Measurements from ENCODE around the gene FBXL16. TPM values are rescaled to one million over a fixed set of nuclear protein-coding genes. Genes with fewer than 3 reads are reported as not detected.
A peak's percentile ranks its signal among the peaks of the same experiment; 100 is the strongest.
"Not testable (repeated sequence)": the region's sequence is repeated elsewhere in the genome, so short reads cannot be mapped to it uniquely, and the experiment has no call there.

FBXL16 gene
- total RNA-seq (2022) (1.3 and 4.6 TPM in 2 replicates), Bru-seq, nascent RNA (percentile 14 among the genes with signal in this experiment), BruChase-seq, experiment 1, labeled RNA remaining after a 6-hour chase (percentile 27 among the genes with signal in this experiment), BruChase-seq, experiment 2, labeled RNA remaining after a 2-hour chase (percentile 18 among the genes with signal in this experiment)
- long read RNA-seq, partial matches to known transcripts, result 0 of 8 reads
- long read RNA-seq, other reads (novel, unspliced or antisense), result 6 of 8 reads

- Mint-ChIP-seq H3K4me3 (ENCODE audit: low read depth, unreplicated experiment) (no peak within 1 kb of the TSS), H3K4me1 (ENCODE audit: low read depth, unreplicated experiment) (peaks cover 6% of the 10 kb centered on the region), H3K9me3 (ENCODE audit: low read depth, unreplicated experiment) (no peaks in the 10 kb centered on the region), H3K27me3 (ENCODE audit: unreplicated experiment) (peaks cover 90% of the 10 kb centered on the region), H3K27ac (ENCODE audit: unreplicated experiment) (no peak within 1 kb of the TSS), H3K36me3 (ENCODE audit: insufficient read depth, unreplicated experiment) (peaks cover 9% of the 10 kb centered on the region)
- TF ChIP-seq CTCF (IDR thresholded peaks at IDR 0.05; ENCODE audit: unreplicated experiment), result no peak
- CTCF ChIA-PET, result interaction anchor here (0.5 kb wide), 1 partner anchor 259 kb away, joined by 7 read pairs; no protein-coding TSS in a partner anchor
- BruUV-seq (replicated peaks), result no TSS peak
- DNase-seq, result no peak
- intact Hi-C loops (cut with micrococcal nuclease; ENCODE audit: unreplicated experiment), result no loop called here
Observed at GRCh38 chr16:705431-706188, at the start of gene FBXL16. Gene FBXL16 (minus strand): TSS chr16:705801. CDS start chr16:697405, 8,396 bp downstream.

GRCh38 chr16:754656-755055 lies 49.1 kb upstream of the FBXL16 start:
- H3K27me3 Mint-ChIP-seq (ENCODE audit: unreplicated experiment), result peaks cover 80% of the 10 kb centered on the region
- CTCF ChIA-PET, result interaction anchor here (0.6 kb wide), 1 partner anchor 19 kb away, joined by 5 read pairs; no protein-coding TSS in a partner anchor
- DNase-seq, result no peak
- no TSS peak for BruUV-seq (replicated peaks)
- H3K4me3 Mint-ChIP-seq (ENCODE audit: low read depth, unreplicated experiment), result no peak overlapping the region
- no peaks in the 10 kb centered on the region for H3K36me3 Mint-ChIP-seq (ENCODE audit: insufficient read depth, unreplicated experiment)
- no peaks in the 10 kb centered on the region for H3K9me3 Mint-ChIP-seq (ENCODE audit: low read depth, unreplicated experiment)
- intact Hi-C loops (cut with micrococcal nuclease; ENCODE audit: unreplicated experiment), result no loop called here
- peaks cover 15% of the 10 kb centered on the region for H3K4me1 Mint-ChIP-seq (ENCODE audit: low read depth, unreplicated experiment)
- no peak overlapping the region for H3K27ac Mint-ChIP-seq (ENCODE audit: unreplicated experiment)
- no peak for TF ChIP-seq CTCF (IDR thresholded peaks at IDR 0.05; ENCODE audit: unreplicated experiment)

- CTCF ChIA-PET, result interaction anchor here (0.7 kb wide), 1 partner anchor 24 kb away, joined by 5 read pairs; no protein-coding TSS in a partner anchor
- H3K4me3 Mint-ChIP-seq (ENCODE audit: low read depth, unreplicated experiment); H3K9me3 Mint-ChIP-seq (ENCODE audit: low read depth, unreplicated experiment); H3K36me3 Mint-ChIP-seq (ENCODE audit: insufficient read depth, unreplicated experiment); H3K27ac Mint-ChIP-seq (ENCODE audit: unreplicated experiment); DNase-seq; intact Hi-C loops (cut with micrococcal nuclease; ENCODE audit: unreplicated experiment); BruUV-seq (replicated peaks): not testable (repeated sequence)
- Mint-ChIP-seq H3K4me1 (ENCODE audit: low read depth, unreplicated experiment) (peaks cover 12% of the 10 kb centered on the region), H3K27me3 (ENCODE audit: unreplicated experiment) (peaks cover 80% of the 10 kb centered on the region)
Observed at GRCh38 chr16:754121-754607, 48.6 kb upstream of the FBXL16 start.

- Mint-ChIP-seq H3K9me3 (ENCODE audit: low read depth, unreplicated experiment) (no peaks in the 10 kb centered on the region), H3K36me3 (ENCODE audit: insufficient read depth, unreplicated experiment) (peaks cover 12% of the 10 kb centered on the region), H3K4me1 (ENCODE audit: low read depth, unreplicated experiment) (peaks cover 12% of the 10 kb centered on the region), H3K4me3 (ENCODE audit: low read depth, unreplicated experiment) (no peak overlapping the region), H3K27me3 (ENCODE audit: unreplicated experiment) (peaks cover 79% of the 10 kb centered on the region), H3K27ac (ENCODE audit: unreplicated experiment) (no peak overlapping the region)
- intact Hi-C loops (cut with micrococcal nuclease; ENCODE audit: unreplicated experiment), result no loop called here
- DNase-seq, result no peak
- no TSS peak for BruUV-seq (replicated peaks)
- TF ChIP-seq CTCF (IDR thresholded peaks at IDR 0.05; ENCODE audit: unreplicated experiment), result no peak
- CTCF ChIA-PET, result interaction anchor here (0.8 to 1.2 kb wide), 2 partner anchors 11 to 24 kb away, joined by 4 read pairs; partner anchors contain the start of gene CIAO3
Observed at GRCh38 chr16:752007-752312, 46.4 kb upstream of the FBXL16 start.

Measured in Calu3 (cell line).